CD14-positive monocyte (primary cell): ENCODE data around the gene GALNT14. TPM values are rescaled to one million over a fixed set of nuclear protein-coding genes. Genes with fewer than 3 reads are reported as not detected.

ENCODE experiments used
- DNase-seq, 3 donors: peaks; one replicate each; pipeline ENCODE4 v3.0.0-alpha.2; 2011 to 2022
- H2AFZ ChIP-seq: 2 replicates; pipeline ENCODE4 v1.6.0; 2012; ENCODE audit warnings: mild to moderate bottlenecking, low read depth, low read length, inconsistent platforms; ENCODE audit not compliant: insufficient read depth, poor library complexity, severe bottlenecking
- H3K27ac ChIP-seq, 2 donors: 1 replicate in 1 of 2; 2 replicates in 1 of 2; pipeline ENCODE4 v1.5.1; 2012 to 2013; ENCODE audit warnings: low read length in 2 of 2, control low read depth in 1 of 2, inconsistent platforms in 1 of 2, low read depth in 1 of 2, mild to moderate bottlenecking in 1 of 2
- H3K27me3 ChIP-seq, 2 donors: one replicate each; pipeline versions ENCODE4 v1.6.0 to v1.6.1; 2011 to 2013; ENCODE audit warnings: low read length in 2 of 2; ENCODE audit not compliant: control insufficient read depth in 2 of 2, insufficient read depth in 2 of 2
- H3K36me3 ChIP-seq, 2 donors: replicated peaks in 1 of 2; 1 replicate in 1 of 2; 2 replicates in 1 of 2; pipeline versions ENCODE4 v1.5.1 to v1.6.1; 2012 to 2013; ENCODE audit warnings: low read length in 2 of 2, control low read depth in 1 of 2, inconsistent platforms in 1 of 2, mild to moderate bottlenecking in 1 of 2; ENCODE audit not compliant: insufficient read depth in 2 of 2, control insufficient read depth in 1 of 2
- H3K4me1 ChIP-seq, 2 donors: 1 replicate in 1 of 2; 2 replicates in 1 of 2; pipeline versions ENCODE4 v1.5.1 to v1.6.1; 2012 to 2013; ENCODE audit warnings: low read length in 2 of 2, control low read depth in 1 of 2, inconsistent platforms in 1 of 2, mild to moderate bottlenecking in 1 of 2, moderate library complexity in 1 of 2; ENCODE audit not compliant: insufficient read depth in 2 of 2, control insufficient read depth in 1 of 2
- H3K4me2 ChIP-seq: replicated peaks from 2 replicates; pipeline ENCODE3; 2012; ENCODE audit warnings: low read length, moderate library complexity, mild to moderate bottlenecking; ENCODE audit not compliant: poor library complexity, severe bottlenecking; ENCODE audit errors: extremely low read depth
- H3K4me3 ChIP-seq, 3 experiments: fragments of 200-600 bp in 1 of 3; sonication (generic) in 1 of 3; replicated peaks in 1 of 3; 1 replicate in 2 of 3; 2 replicates in 1 of 3; pipeline ENCODE4 v1.5.1; 2011 to 2013; ENCODE audit warnings: low read length in 3 of 3, mild to moderate bottlenecking in 3 of 3, control low read depth in 2 of 3, low read depth in 2 of 3, inconsistent platforms in 1 of 3, moderate library complexity in 1 of 3
- H3K79me2 ChIP-seq: 2 replicates; pipeline ENCODE4 v1.6.0; 2012; ENCODE audit warnings: mild to moderate bottlenecking, control low read depth, inconsistent platforms, low read length, moderate library complexity; ENCODE audit not compliant: insufficient read depth
- H3K9ac ChIP-seq: 2 replicates; pipeline ENCODE4 v1.6.0; 2017; ENCODE audit warnings: low read length, mild to moderate bottlenecking; ENCODE audit not compliant: insufficient read depth, poor library complexity, severe bottlenecking
- H3K9me3 ChIP-seq, 2 donors: replicated peaks in 1 of 2; 1 replicate in 1 of 2; 2 replicates in 1 of 2; pipeline versions ENCODE4 v1.5.1 to v1.6.1; 2012 to 2013; ENCODE audit warnings: low read length in 2 of 2, control low read depth in 1 of 2; ENCODE audit not compliant: control insufficient read depth in 1 of 2, insufficient read depth in 1 of 2
- H4K20me1 ChIP-seq: 2 replicates; pipeline ENCODE4 v1.6.0; 2012; ENCODE audit warnings: mild to moderate bottlenecking, low read length, control low read depth, moderate library complexity; ENCODE audit not compliant: insufficient read depth
- H3K27ac Mint-ChIP-seq, 7 donors: one replicate each; pipeline ENCODE4 v1.8.0; 2020; ENCODE audit warnings: mild to moderate bottlenecking in 7 of 7, mixed read lengths in 7 of 7, moderate library complexity in 6 of 7, inconsistent platforms in 2 of 7
- H3K27me3 Mint-ChIP-seq, 3 donors: one replicate each; pipeline ENCODE4 v1.8.0; 2021 to 2022; ENCODE audit warnings: low read depth in 3 of 3, mild to moderate bottlenecking in 3 of 3, mixed read lengths in 3 of 3, moderate library complexity in 3 of 3, inconsistent platforms in 1 of 3
- H3K36me3 Mint-ChIP-seq, 2 donors: one replicate each; pipeline ENCODE4 v1.8.0; 2020; ENCODE audit warnings: mixed read lengths in 2 of 2, inconsistent platforms in 1 of 2, mild to moderate bottlenecking in 1 of 2
- H3K4me1 Mint-ChIP-seq: one replicate; pipeline ENCODE4 v1.8.0; 2020; ENCODE audit warnings: mild to moderate bottlenecking, mixed read lengths
- H3K4me3 Mint-ChIP-seq, 2 donors: one replicate each; pipeline ENCODE4 v1.8.0; 2020; ENCODE audit warnings: mild to moderate bottlenecking in 2 of 2, mixed read lengths in 2 of 2, moderate library complexity in 1 of 2
- H3K9me3 Mint-ChIP-seq, 7 donors: one replicate each; pipeline ENCODE4 v1.8.0; 2020 to 2022; ENCODE audit warnings: mixed read lengths in 7 of 7, mild to moderate bottlenecking in 6 of 7, moderate library complexity in 6 of 7, inconsistent platforms in 2 of 7
- CTCF ChIP-seq: fragments of 200-600 bp; IDR thresholded peaks from one replicate; pipeline ENCODE4 v1.8.0; 2022; ENCODE audit warnings: antibody characterized with exemption, mild to moderate bottlenecking
- WGBS: methylation state at CpG from one replicate; pipeline ENCODE4 v1.1.5; 2013; ENCODE audit warnings: missing lambda C conversion rate; ENCODE audit not compliant: insufficient coverage; 5-methylcytosine and 5-hydroxymethylcytosine counted together
- intact Hi-C, 2 donors: fragments of 100-400 bp; cut with micrococcal nuclease; formaldehyde crosslinking; loops; one replicate each; pipeline versions ENCODE4 v1.15.0 to v1.15.1; 2023
- polyA plus RNA-seq, 3 donors: library from polyadenylated mRNA; depleted of rRNA in 1 of 3; unstranded in 2 of 3; stranded (reverse) in 1 of 3; fragments of 300-500 nt in 2 of 3; fragments of >200 nt in 1 of 3; fragmentation: Illumina TruSeq in 2 of 3; gene quantifications; 1 replicate in 2 of 3; 2 replicates in 1 of 3; pipeline ENCODE4 v1.2.3, GENCODE V29; 2012 to 2021

GALNT14 gene
- polyA plus RNA-seq, 3 donors = 0.33 TPM; not detected in 2

GRCh38 chr2:30948130-30948529 is 190.1 kb downstream of the GALNT14 start:
- TF ChIP-seq CTCF = no peak
- H3K4me1 Mint-ChIP-seq = no peaks in the 10 kb centered on the region
- intact Hi-C loops = no loop called here
- Histone ChIP-seq H3K4me3 (no peak overlapping the region), H3K27ac (no peak overlapping the region), H3K36me3 (no peaks in the 10 kb centered on the region), H2AFZ (no peak overlapping the region), H3K9ac (no peak overlapping the region), H3K79me2 (no peaks in the 10 kb centered on the region), H3K4me1 (no peaks in the 10 kb centered on the region), H3K27me3 (no peaks in the 10 kb centered on the region), H3K9me3 (peaks cover 0 to 9% of the 10 kb centered on the region in 2 donors), H3K4me2 (no peak overlapping the region), H4K20me1 (no peaks in the 10 kb centered on the region)
- no peaks in the 10 kb centered on the region for H3K36me3 Mint-ChIP-seq
- H3K4me3 Mint-ChIP-seq = no peak overlapping the region
- no CpG with 5 or more reads among the region's 1 CpG for WGBS
- no peak overlapping the region for H3K27ac Mint-ChIP-seq
- peaks cover 0 to 14% (median 4%) of the 10 kb centered on the region in 7 donors for H3K9me3 Mint-ChIP-seq
- H3K27me3 Mint-ChIP-seq = peaks cover 0 to 4% (median 4%) of the 10 kb centered on the region in 3 donors
- DNase-seq = no peak

GRCh38 chr2:30947686-30948085 is 190.6 kb downstream of the GALNT14 start:
- H3K79me2 ChIP-seq = no peaks in the 10 kb centered on the region
- Mint-ChIP-seq H3K27ac (no peak overlapping the region), H3K9me3 (peaks cover 0 to 14% (median 4%) of the 10 kb centered on the region in 7 donors), H3K27me3 (peaks cover 0 to 4% (median 4%) of the 10 kb centered on the region in 3 donors), H3K4me3 (no peak overlapping the region), H3K4me1 (no peaks in the 10 kb centered on the region), H3K36me3 (no peaks in the 10 kb centered on the region)
- no peak overlapping the region for H3K4me2 ChIP-seq
- H3K36me3 ChIP-seq = no peaks in the 10 kb centered on the region
- no peaks in the 10 kb centered on the region for H3K27me3 ChIP-seq
- DNase-seq = no peak
- H3K9ac ChIP-seq = no peak overlapping the region
- H3K4me3 ChIP-seq = no peak overlapping the region
- intact Hi-C loops = no loop called here
- no peak overlapping the region for H3K27ac ChIP-seq
- no peak overlapping the region for H2AFZ ChIP-seq
- TF ChIP-seq CTCF = no peak
- no peaks in the 10 kb centered on the region for H4K20me1 ChIP-seq
- H3K4me1 ChIP-seq = no peaks in the 10 kb centered on the region
- peaks cover 0 to 9% of the 10 kb centered on the region in 2 donors for H3K9me3 ChIP-seq
